Measurements from ENCODE around the gene PPIF. TPM values are rescaled to one million over a fixed set of nuclear protein-coding genes. Genes with fewer than 3 reads are reported as not detected.

The PPIF gene
- total RNA-seq, 2 donors from 2014 or later = 63.0 to 87.6 TPM

- no peak overlapping the region for H3K4me3 ChIP-seq
- peaks cover 0 to 19% of the 10 kb centered on the region in 2 donors for H3K4me1 ChIP-seq
- peaks cover 24% of the 10 kb centered on the region for H3K36me3 ChIP-seq
- no peaks in the 10 kb centered on the region for H3K9me3 ChIP-seq
- H3K27me3 ChIP-seq = no peaks in the 10 kb centered on the region
- TF ChIP-seq, protein P1, sequence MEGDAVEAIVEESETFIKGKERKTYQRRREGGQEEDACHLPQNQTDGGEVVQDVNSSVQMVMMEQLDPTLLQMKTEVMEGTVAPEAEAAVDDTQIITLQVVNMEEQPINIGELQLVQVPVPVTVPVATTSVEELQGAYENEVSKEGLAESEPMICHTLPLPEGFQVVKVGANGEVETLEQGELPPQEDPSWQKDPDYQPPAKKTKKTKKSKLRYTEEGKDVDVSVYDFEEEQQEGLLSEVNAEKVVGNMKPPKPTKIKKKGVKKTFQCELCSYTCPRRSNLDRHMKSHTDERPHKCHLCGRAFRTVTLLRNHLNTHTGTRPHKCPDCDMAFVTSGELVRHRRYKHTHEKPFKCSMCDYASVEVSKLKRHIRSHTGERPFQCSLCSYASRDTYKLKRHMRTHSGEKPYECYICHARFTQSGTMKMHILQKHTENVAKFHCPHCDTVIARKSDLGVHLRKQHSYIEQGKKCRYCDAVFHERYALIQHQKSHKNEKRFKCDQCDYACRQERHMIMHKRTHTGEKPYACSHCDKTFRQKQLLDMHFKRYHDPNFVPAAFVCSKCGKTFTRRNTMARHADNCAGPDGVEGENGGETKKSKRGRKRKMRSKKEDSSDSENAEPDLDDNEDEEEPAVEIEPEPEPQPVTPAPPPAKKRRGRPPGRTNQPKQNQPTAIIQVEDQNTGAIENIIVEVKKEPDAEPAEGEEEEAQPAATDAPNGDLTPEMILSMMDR (IDR thresholded peaks at IDR 0.05) = no peak
- DNase-seq (ENCODE audit: low spot score) = no peak
- H3K27ac ChIP-seq = no peak overlapping the region
Measured at GRCh38 chr10:79316671-79317431, 30.4 kb upstream of the PPIF start.

DNA sequence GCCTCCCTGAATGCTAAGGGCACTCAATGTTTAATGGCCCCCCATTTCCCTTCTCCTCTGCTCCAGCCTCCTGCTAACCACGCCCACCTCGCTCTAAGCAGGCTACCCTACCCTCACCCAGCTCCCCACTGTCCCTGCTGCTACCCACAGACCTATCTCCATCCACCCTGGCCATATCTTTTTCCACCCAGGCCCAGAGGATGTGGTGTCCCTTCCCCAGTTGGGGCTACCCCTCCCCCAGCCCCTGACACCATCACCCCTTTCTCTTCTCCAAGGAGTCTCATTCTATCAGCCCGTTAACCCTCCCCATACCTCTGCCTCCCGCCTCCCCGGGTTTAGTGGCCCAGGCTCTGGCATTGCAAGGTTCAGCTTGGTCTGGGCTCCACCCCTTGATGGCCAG is 28.9 kb upstream of the PPIF start:
- Histone ChIP-seq H3K36me3 (peaks cover 8% of the 10 kb centered on the region), H3K9me3 (no peaks in the 10 kb centered on the region), H3K27ac (no peak overlapping the region), H3K27me3 (no peaks in the 10 kb centered on the region), H3K4me3 (no peak overlapping the region), H3K4me1 (peaks cover 0 to 19% of the 10 kb centered on the region in 2 donors)
- TF ChIP-seq, protein P1 (IDR thresholded peaks at IDR 0.05) = no peak
- no peak for DNase-seq (ENCODE audit: low spot score)

DNA sequence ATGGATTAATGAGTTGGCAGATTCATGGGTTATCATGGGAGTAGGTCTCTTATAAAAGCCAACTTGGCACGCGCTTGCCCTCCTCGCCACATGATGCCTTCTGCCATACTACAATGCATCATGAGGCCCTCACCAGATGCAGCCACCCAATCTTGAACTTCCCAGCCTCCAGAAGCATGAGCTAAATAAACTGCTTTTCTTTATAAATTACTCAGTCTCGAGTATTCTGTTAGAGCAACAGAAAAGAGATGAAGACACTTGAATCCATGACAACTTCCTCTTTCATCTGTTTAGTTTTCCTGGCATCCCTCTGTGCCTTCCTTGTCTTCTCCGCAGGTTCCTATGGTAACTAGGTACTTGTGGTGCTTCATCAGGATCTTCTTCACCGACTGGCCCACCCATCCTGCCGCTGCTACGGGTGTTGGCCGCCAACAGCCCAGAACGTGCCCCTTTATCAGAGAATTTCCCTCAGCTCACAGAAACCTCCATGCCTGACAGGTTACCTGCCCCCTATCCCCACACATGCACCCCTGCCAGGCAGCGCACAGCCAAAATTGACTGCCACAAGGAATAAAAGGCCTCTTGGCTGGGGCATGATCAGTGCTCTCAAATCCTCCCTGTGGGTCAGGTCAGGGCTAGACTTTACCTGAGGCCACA is 28.0 kb upstream of the PPIF start:
- no peak for DNase-seq (ENCODE audit: low spot score)
- H3K4me1 ChIP-seq = peaks cover 0 to 19% of the 10 kb centered on the region in 2 donors
- TF ChIP-seq, protein P1 (IDR thresholded peaks at IDR 0.05) = no peak
- H3K27ac ChIP-seq = no peak overlapping the region
- H3K4me3 ChIP-seq = no peak overlapping the region
- H3K9me3 ChIP-seq = no peaks in the 10 kb centered on the region
- no peaks in the 10 kb centered on the region for H3K27me3 ChIP-seq
- no peaks in the 10 kb centered on the region for H3K36me3 ChIP-seq

- Histone ChIP-seq H3K9me3 (no peaks in the 10 kb centered on the region), H3K4me1 (peaks cover 0 to 19% of the 10 kb centered on the region in 2 donors), H3K27me3 (no peaks in the 10 kb centered on the region), H3K4me3 (no peak overlapping the region), H3K36me3 (no peaks in the 10 kb centered on the region), H3K27ac (no peak overlapping the region)
- DNase-seq (ENCODE audit: low spot score) = no peak
- TF ChIP-seq, protein P1 (IDR thresholded peaks at IDR 0.05) = no peak
Measured at GRCh38 chr10:79320316-79320715, 27.0 kb upstream of the PPIF start.

DNA sequence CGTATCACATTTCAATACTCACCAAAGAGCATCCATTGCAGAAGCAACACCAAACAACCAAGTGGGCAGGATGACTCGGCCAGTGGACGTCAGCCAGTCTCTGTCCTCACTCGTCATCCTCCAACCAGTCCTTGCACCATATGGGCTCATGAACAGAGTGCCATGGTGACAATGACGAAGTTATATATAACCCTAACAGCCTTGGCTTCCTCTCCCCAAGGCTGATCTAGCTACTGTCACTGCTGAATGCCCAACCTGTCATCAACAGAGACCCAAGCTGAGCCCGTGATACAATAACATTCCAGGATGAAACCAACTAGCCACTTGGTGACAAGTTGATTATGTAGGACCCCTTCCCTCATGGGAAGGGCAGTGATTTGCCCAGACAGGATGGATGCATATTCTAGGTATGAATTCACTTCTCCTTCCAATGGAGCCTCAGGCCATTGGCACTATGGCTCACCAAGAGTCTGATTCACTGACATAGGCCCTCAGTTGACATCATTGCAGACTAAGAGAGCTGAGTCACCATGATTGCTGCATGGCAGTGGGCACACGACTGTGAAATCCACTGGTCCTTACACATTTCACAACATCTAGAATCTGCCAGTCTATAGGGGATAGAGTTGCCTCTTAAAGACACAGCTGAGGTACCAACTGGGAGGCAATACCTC is 26.3 kb upstream of the PPIF start:
- TF ChIP-seq, protein P1 (IDR thresholded peaks at IDR 0.05) = no peak
- no peak overlapping the region for H3K4me3 ChIP-seq
- no peak for DNase-seq (ENCODE audit: low spot score)
- H3K27ac ChIP-seq = no peak overlapping the region
- H3K9me3 ChIP-seq = no peaks in the 10 kb centered on the region
- H3K4me1 ChIP-seq = peaks cover 0 to 19% of the 10 kb centered on the region in 2 donors
- no peaks in the 10 kb centered on the region for H3K36me3 ChIP-seq
- no peaks in the 10 kb centered on the region for H3K27me3 ChIP-seq
